IMR-90 (cell line): ENCODE data around the gene DHRSX. TPM values are rescaled to one million over a fixed set of nuclear protein-coding genes. Genes with fewer than 3 reads are reported as not detected.
A peak's percentile ranks its signal among the peaks of the same experiment; 100 is the strongest.

Experiments
- ATAC-seq: fragments of 200-7000 bp; cut with Tn5 transposase; 2 replicates; pipeline ENCODE4 v1.9.1; 2020; ENCODE audit warnings: low read depth, mild to moderate bottlenecking, moderate library complexity
- BruUV-seq: library from RNA; stranded (reverse); fragments of 400-500 nt; replicated peaks from 2 replicates; lab custom pipeline; 2021; lab: Mats Ljungman, UMichigan
- CTCF ChIA-PET: fragments of 300-600 bp; formaldehyde crosslinking; extraction: SDS; loops from one replicate; lab custom pipeline; 2021; ENCODE audit warnings: antibody characterized with exemption; lab: Yijun Ruan, JAX
- POLR2A ChIA-PET: fragments of 300-600 bp; sonication (Branson Sonifier 250); formaldehyde crosslinking; loops from one replicate; lab custom pipeline; 2022; ENCODE audit warnings: antibody characterized with exemption; ENCODE audit not compliant: unreplicated experiment; lab: Charles Lee
- DNase-seq: peaks from one replicate; pipeline ENCODE4 v3.0.0; 2013
- H2AFZ ChIP-seq: replicated peaks from 2 replicates; pipeline ENCODE3; 2013; ENCODE audit warnings: low read length, mild to moderate bottlenecking; ENCODE audit not compliant: poor library complexity
- H2AK5ac ChIP-seq: 2 replicates; pipeline ENCODE4 v1.6.1; 2013; ENCODE audit warnings: low read depth, low read length, inconsistent platforms
- H2AK9ac ChIP-seq: replicated peaks from 2 replicates; pipeline ENCODE3; 2013; ENCODE audit warnings: mild to moderate bottlenecking, low read depth, low read length, moderate library complexity; ENCODE audit not compliant: poor library complexity
- H2BK120ac ChIP-seq: 2 replicates; pipeline ENCODE4 v1.6.1; 2013; ENCODE audit warnings: low read depth, low read length, inconsistent platforms
- H2BK15ac ChIP-seq: 3 replicates; pipeline ENCODE4 v1.6.1; 2013; ENCODE audit warnings: low read depth, low read length, inconsistent platforms
- H2BK20ac ChIP-seq: 2 replicates; pipeline ENCODE4 v1.6.1; 2013; ENCODE audit warnings: low read depth, mild to moderate bottlenecking, inconsistent platforms, low read length, moderate library complexity
- H2BK5ac ChIP-seq: 2 replicates; pipeline ENCODE4 v1.6.1; 2013; ENCODE audit warnings: mild to moderate bottlenecking, low read depth, low read length, inconsistent platforms; ENCODE audit not compliant: poor library complexity, severe bottlenecking
- H3K14ac ChIP-seq: replicated peaks from 2 replicates; pipeline ENCODE4 v1.6.1; 2013; ENCODE audit warnings: low read depth, low read length, inconsistent platforms
- H3K18ac ChIP-seq: 2 replicates; pipeline ENCODE4 v1.6.1; 2013; ENCODE audit warnings: low read depth, low read length, control low read depth
- H3K23ac ChIP-seq: 2 replicates; pipeline ENCODE4 v1.6.1; 2013; ENCODE audit warnings: low read depth, low read length, inconsistent platforms
- H3K27ac ChIP-seq: 2 replicates; pipeline ENCODE4 v1.5.1; 2013; ENCODE audit warnings: mild to moderate bottlenecking, control low read depth, low read length; ENCODE audit not compliant: insufficient read depth
- H3K27me3 ChIP-seq: 2 replicates; pipeline ENCODE4 v1.6.1; 2013; ENCODE audit warnings: low read length; ENCODE audit not compliant: control insufficient read depth, insufficient read depth
- H3K36me3 ChIP-seq: 2 replicates; pipeline ENCODE4 v1.6.1; 2013; ENCODE audit warnings: low read length, mixed read lengths; ENCODE audit not compliant: control insufficient read depth, insufficient read depth
- H3K4ac ChIP-seq: 2 replicates; pipeline ENCODE4 v1.6.1; 2013; ENCODE audit warnings: low read depth, low read length, inconsistent platforms
- H3K4me1 ChIP-seq: 2 replicates; pipeline ENCODE4 v1.6.1; 2013; ENCODE audit warnings: low read length, mixed read lengths; ENCODE audit not compliant: control insufficient read depth, insufficient read depth
- H3K4me2 ChIP-seq: 2 replicates; pipeline ENCODE4 v1.6.1; 2013; ENCODE audit warnings: low read depth, mild to moderate bottlenecking, control low read depth, low read length, moderate library complexity
- H3K4me3 ChIP-seq: 2 replicates; pipeline ENCODE4 v1.5.1; 2013; ENCODE audit warnings: low read depth, mild to moderate bottlenecking, control low read depth, low read length, moderate library complexity; ENCODE audit not compliant: insufficient read depth
- H3K56ac ChIP-seq: 2 replicates; pipeline ENCODE4 v1.6.1; 2013; ENCODE audit warnings: low read length, inconsistent platforms; ENCODE audit not compliant: insufficient read depth; ENCODE audit errors: extremely low read depth
- H3K79me1 ChIP-seq, 2 experiments: 2 replicates each; pipeline ENCODE4 v1.6.1; 2013; ENCODE audit warnings: low read length in 2 of 2, inconsistent platforms in 1 of 2, low read depth in 1 of 2
- H3K9ac ChIP-seq: 2 replicates; pipeline ENCODE4 v1.6.1; 2013; ENCODE audit warnings: low read depth, low read length, control low read depth
- H3K9me1 ChIP-seq: 2 replicates; pipeline ENCODE4 v1.6.1; 2013; ENCODE audit warnings: low read length, inconsistent platforms; ENCODE audit not compliant: insufficient read depth
- H3K9me3 ChIP-seq: 2 replicates; pipeline ENCODE4 v1.6.1; 2013; ENCODE audit warnings: low read length; ENCODE audit not compliant: control insufficient read depth, insufficient read depth
- H4K20me1 ChIP-seq: 2 replicates; pipeline ENCODE4 v1.6.1; 2013; ENCODE audit warnings: low read length, inconsistent platforms; ENCODE audit not compliant: insufficient read depth
- H4K5ac ChIP-seq: 2 replicates; pipeline ENCODE4 v1.6.1; 2013; ENCODE audit warnings: mild to moderate bottlenecking, low read depth, low read length, control low read depth
- H4K8ac ChIP-seq, 2 experiments: 2 replicates each; pipeline ENCODE4 v1.6.1; 2013; ENCODE audit warnings: low read depth in 2 of 2, low read length in 2 of 2, control low read depth in 1 of 2, inconsistent platforms in 1 of 2
- H4K91ac ChIP-seq: 2 replicates; pipeline ENCODE4 v1.6.1; 2013; ENCODE audit warnings: low read depth, low read length, inconsistent platforms; ENCODE audit not compliant: insufficient read depth
- BHLHE40 ChIP-seq: fragments of 150-350 bp; IDR thresholded peaks from 2 replicates; pipeline ENCODE4 v1.6.1; 2016; ENCODE audit warnings: mild to moderate bottlenecking, low read depth, low read length
- CEBPB ChIP-seq: IDR thresholded peaks from 2 replicates; pipeline ENCODE4 v1.6.1; 2012; ENCODE audit warnings: low read depth, low read length, improper control_type of control experiment
- CHD1 ChIP-seq: IDR thresholded peaks from 2 replicates; pipeline ENCODE4 v1.6.1; 2012; ENCODE audit warnings: low read depth, low read length, improper control_type of control experiment
- ELK1 ChIP-seq: fragments of 150-350 bp; IDR thresholded peaks from 2 replicates; pipeline ENCODE4 v1.6.1; 2016; ENCODE audit warnings: low read depth, mild to moderate bottlenecking, low read length, moderate library complexity, borderline replicate concordance
- FOS ChIP-seq: fragments of 150-350 bp; IDR thresholded peaks from 2 replicates; pipeline ENCODE4 v1.6.1; 2016; ENCODE audit warnings: low read depth, low read length
- MAZ ChIP-seq: IDR thresholded peaks from 2 replicates; pipeline ENCODE4 v1.6.1; 2012; ENCODE audit warnings: low read depth, mild to moderate bottlenecking, low read length, improper control_type of control experiment, moderate library complexity, borderline replicate concordance
- MXI1 ChIP-seq: IDR thresholded peaks from 2 replicates; pipeline ENCODE4 v1.6.1; 2012; ENCODE audit warnings: low read depth, mild to moderate bottlenecking, low read length, moderate library complexity, borderline replicate concordance
- NFE2L2 ChIP-seq: fragments of 150-350 bp; IDR thresholded peaks from 2 replicates; pipeline ENCODE4 v1.6.1; 2016; ENCODE audit warnings: low read depth, mild to moderate bottlenecking, low read length
- POLR2A ChIP-seq: IDR thresholded peaks from 2 replicates; pipeline ENCODE4 v1.6.1; 2012; ENCODE audit warnings: mild to moderate bottlenecking, low read depth, low read length
- RAD21 ChIP-seq: IDR thresholded peaks from 2 replicates; pipeline ENCODE4 v1.6.1; 2012; ENCODE audit warnings: low read length, improper control_type of control experiment
- RCOR1 ChIP-seq: IDR thresholded peaks from 2 replicates; pipeline ENCODE4 v1.6.1; 2012; ENCODE audit warnings: mild to moderate bottlenecking, low read length, improper control_type of control experiment; ENCODE audit not compliant: insufficient replicate concordance
- RFX5 ChIP-seq: IDR thresholded peaks from 2 replicates; pipeline ENCODE4 v1.8.0; 2012; ENCODE audit warnings: low read depth, mild to moderate bottlenecking, low read length, moderate library complexity
- SMC3 ChIP-seq: fragments of 150-350 bp; IDR thresholded peaks from 2 replicates; pipeline ENCODE4 v1.6.1; 2016; ENCODE audit warnings: low read depth, mild to moderate bottlenecking, antibody characterized with exemption, low read length, moderate library complexity
- WGBS, 2 experiments: methylation state at CpG; one replicate each; pipeline versions ENCODE4 v1.1.5 to v1.1.7; 2013; ENCODE audit warnings: missing lambda C conversion rate in 2 of 2; ENCODE audit not compliant: insufficient read length in 1 of 2; ENCODE audit errors: extremely low coverage in 2 of 2; 5-methylcytosine and 5-hydroxymethylcytosine counted together
- dilution Hi-C: fragments of 300-500 bp; cut with HindIII; formaldehyde crosslinking; loops from one replicate; pipeline ENCODE4 v1.14.3; 2018; ENCODE audit warnings: low sequenced_read_pairs; ENCODE audit not compliant: unreplicated experiment
- in situ Hi-C: fragments of 300-500 bp; cut with MboI; formaldehyde crosslinking; loops from 3 replicates; pipeline ENCODE4 v1.14.3; 2019; ENCODE audit warnings: low sequenced_read_pairs, inconsistent platforms, mixed read lengths
- intact Hi-C: fragments of 100-400 bp; cut with micrococcal nuclease; formaldehyde crosslinking; loops from 2 replicates; pipeline ENCODE4 v1.10.0; 2022
- polyA plus RNA-seq, 3 experiments: library from polyadenylated mRNA; depleted of rRNA; stranded (reverse); fragments of >200 nt; gene quantifications; 2 replicates each; pipeline ENCODE4 v1.2.3, GENCODE V29; 2012; ENCODE audit warnings: low replicate concordance in 1 of 3
- total RNA-seq: library from RNA; depleted of rRNA; stranded (reverse); fragments of >200 nt; gene quantifications from 2 replicates; pipeline ENCODE4 v1.2.3, GENCODE V29; 2012
- TF ChIP-seq, protein P1 (sequence below): fragments of 150-350 bp; IDR thresholded peaks from 2 replicates; pipeline ENCODE4 v1.6.1; 2017; ENCODE audit warnings: mild to moderate bottlenecking, antibody characterized with exemption, low read length, low read depth

DHRSX gene
- total and polyA plus RNA-seq, 2 of the 4 experiments (the other 2 are of a cell fraction) = 26.2 to 38.0 TPM

DNA sequence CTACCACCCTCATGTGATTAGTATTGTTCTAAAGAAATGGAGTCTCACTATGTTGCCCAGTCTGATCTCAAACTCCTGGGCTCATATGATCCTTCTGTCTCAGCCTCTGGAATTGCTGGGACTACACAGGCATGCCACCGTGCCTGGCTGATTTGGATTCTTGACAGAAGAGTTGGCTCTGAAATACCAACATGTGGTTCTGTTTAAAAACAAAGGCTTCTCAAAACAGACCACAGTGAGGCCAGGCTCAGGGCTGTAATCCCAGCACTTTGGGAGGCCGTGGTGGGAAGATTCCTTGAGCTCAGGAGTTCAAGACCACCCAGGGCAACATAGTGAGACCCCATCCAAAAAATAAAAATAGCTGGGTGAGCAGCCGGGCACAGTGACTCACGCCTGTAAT, 126.7 kb downstream of the DHRSX start:
- Histone ChIP-seq H3K4me1 (no peaks in the 10 kb centered on the region), H3K27ac (no peak overlapping the region), H3K9me3 (no peaks in the 10 kb centered on the region), H3K9me1 (peaks cover 3% of the 10 kb centered on the region; the same call in 1 of the 2 replicates), H3K79me1 (peaks cover 3 to 6% of the 10 kb centered on the region in 2 experiments; a peak in 1 of 4 replicates), H2BK15ac (no peak overlapping the region), H4K91ac (no peak overlapping the region), H3K4me2 (no peak overlapping the region), H2AFZ (no peak overlapping the region), H4K8ac (no peak overlapping the region), H3K14ac (no peak overlapping the region), H3K4ac (no peak overlapping the region), H4K5ac (no peak overlapping the region), H2BK5ac (no peak overlapping the region), H2BK20ac (no peak overlapping the region), H3K56ac (no peak overlapping the region), H3K18ac (no peak overlapping the region), H2AK9ac (no peak overlapping the region), H2AK5ac (no peak overlapping the region), H3K9ac (no peak overlapping the region), H4K20me1 (no peaks in the 10 kb centered on the region), H3K4me3 (no peak overlapping the region), H3K23ac (no peak overlapping the region), H3K27me3 (no peaks in the 10 kb centered on the region), H2BK120ac (no peak overlapping the region), H3K36me3 (peaks cover 11% of the 10 kb centered on the region)
- dilution Hi-C loops = no loop called here
- no TSS peak for BruUV-seq
- WGBS, 2 experiments = 40% methylated on average over 2 of the region's 4 CpGs; no CpG with 5 or more reads in 1 of the 2 experiments
- in situ Hi-C loops = no loop called here
- DNase-seq (peak; percentile 33), ATAC-seq (peak; percentile 48; the same call in 1 of the 2 replicates)
- ChIA-PET CTCF (no interaction called here), POLR2A (no interaction called here)
- intact Hi-C loops = no loop called here
- no peak for TF ChIP-seq NFE2L2
- TF ChIP-seq CHD1 = no peak
- TF ChIP-seq RCOR1 = no peak
- no peak for TF ChIP-seq FOS
- TF ChIP-seq MAZ = no peak
- TF ChIP-seq ELK1 = no peak
- no peak for TF ChIP-seq SMC3
- TF ChIP-seq RAD21 = no peak
- TF ChIP-seq BHLHE40 = no peak
- no peak for TF ChIP-seq CEBPB
- TF ChIP-seq RFX5 = no peak
- no peak for TF ChIP-seq POLR2A
- TF ChIP-seq, protein P1, sequence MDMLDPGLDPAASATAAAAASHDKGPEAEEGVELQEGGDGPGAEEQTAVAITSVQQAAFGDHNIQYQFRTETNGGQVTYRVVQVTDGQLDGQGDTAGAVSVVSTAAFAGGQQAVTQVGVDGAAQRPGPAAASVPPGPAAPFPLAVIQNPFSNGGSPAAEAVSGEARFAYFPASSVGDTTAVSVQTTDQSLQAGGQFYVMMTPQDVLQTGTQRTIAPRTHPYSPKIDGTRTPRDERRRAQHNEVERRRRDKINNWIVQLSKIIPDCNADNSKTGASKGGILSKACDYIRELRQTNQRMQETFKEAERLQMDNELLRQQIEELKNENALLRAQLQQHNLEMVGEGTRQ = no peak
- TF ChIP-seq MXI1 = no peak
